Measurements from ENCODE around the gene SOX8.

DNA sequence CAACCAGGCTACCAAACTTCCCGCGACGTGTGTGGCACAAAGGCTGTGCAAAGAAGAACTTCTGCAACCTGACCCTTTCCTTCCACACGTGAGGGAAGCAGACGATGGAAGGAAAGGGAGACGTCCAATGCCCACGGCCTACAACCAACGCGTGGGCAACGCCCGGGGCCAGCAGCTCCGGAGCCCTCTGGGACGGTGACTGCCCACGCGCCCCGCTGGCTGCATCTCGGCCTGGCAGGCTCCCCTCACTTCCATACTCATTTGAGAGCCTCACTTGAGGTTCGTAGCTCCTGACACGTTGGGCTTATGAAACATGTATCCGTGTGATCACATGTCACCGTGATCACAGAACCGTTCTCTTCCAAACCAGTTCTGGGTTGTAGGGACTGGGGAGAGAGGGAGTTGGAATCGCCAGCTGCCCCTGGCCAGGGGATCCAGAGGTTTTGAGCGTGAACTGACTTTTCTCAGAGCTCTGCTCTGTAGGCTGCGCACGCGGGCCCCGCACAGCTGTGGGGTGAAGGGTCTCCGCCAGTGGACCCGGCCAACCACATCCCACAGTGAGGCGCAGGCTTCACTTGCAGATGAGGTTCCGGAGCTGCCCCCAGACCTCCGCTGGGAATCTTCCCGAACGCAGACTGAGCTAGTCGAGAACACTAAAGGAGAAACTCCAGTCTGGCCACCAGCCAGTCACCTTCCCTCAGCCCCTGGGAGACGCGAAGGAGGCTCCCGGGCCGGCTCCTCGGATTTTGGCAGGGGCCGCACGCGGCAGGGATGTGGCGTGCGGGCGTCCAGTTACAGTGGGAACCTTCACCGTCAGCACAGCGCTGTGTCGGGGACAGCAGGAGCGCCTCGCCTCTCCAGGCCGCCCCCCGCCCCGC is 11.8 kb upstream of the SOX8 start:
- TF ChIP-seq, protein P1, sequence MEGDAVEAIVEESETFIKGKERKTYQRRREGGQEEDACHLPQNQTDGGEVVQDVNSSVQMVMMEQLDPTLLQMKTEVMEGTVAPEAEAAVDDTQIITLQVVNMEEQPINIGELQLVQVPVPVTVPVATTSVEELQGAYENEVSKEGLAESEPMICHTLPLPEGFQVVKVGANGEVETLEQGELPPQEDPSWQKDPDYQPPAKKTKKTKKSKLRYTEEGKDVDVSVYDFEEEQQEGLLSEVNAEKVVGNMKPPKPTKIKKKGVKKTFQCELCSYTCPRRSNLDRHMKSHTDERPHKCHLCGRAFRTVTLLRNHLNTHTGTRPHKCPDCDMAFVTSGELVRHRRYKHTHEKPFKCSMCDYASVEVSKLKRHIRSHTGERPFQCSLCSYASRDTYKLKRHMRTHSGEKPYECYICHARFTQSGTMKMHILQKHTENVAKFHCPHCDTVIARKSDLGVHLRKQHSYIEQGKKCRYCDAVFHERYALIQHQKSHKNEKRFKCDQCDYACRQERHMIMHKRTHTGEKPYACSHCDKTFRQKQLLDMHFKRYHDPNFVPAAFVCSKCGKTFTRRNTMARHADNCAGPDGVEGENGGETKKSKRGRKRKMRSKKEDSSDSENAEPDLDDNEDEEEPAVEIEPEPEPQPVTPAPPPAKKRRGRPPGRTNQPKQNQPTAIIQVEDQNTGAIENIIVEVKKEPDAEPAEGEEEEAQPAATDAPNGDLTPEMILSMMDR (IDR thresholded peaks at IDR 0.05) = no peak
- no peak for TF ChIP-seq ZFX (IDR thresholded peaks at IDR 0.05; ENCODE audit: borderline replicate concordance)

Data from 22Rv1 (cell line).